Omental fat pad (tissue), 4 donors: ENCODE results near the gene ZNF227. TPM values are rescaled to one million over a fixed set of nuclear protein-coding genes. Genes with fewer than 3 reads are reported as not detected.
"Not testable (repeated sequence)": the region's sequence is repeated elsewhere in the genome, so short reads cannot be mapped to it uniquely, and the experiment has no call there.

ENCODE experiments used
- ATAC-seq: fragments of 150-250 bp; one replicate; pipeline ENCODE4 v1.9.1; 2016; ENCODE audit warnings: mild to moderate bottlenecking, moderate library complexity; ENCODE audit not compliant: low FRiP score
- DNase-seq: peaks from one replicate; pipeline ENCODE4 v3.0.0-alpha.2; 2019; ENCODE audit warnings: low spot score
- CTCF ChIP-seq, 3 donors: fragments of 450-650 bp; IDR thresholded peaks; one replicate each; pipeline ENCODE4 v1.5.1; 2016 to 2017; ENCODE audit warnings: antibody characterized with exemption in 3 of 3, mild to moderate bottlenecking in 3 of 3, moderate library complexity in 2 of 3
- total RNA-seq, 4 donors: library from RNA; depleted of rRNA; stranded (reverse); fragments of >200 nt; gene quantifications; one replicate each; pipeline ENCODE4 v1.1.0, GENCODE V29; 2016

ZNF227 gene
- total RNA-seq, 4 donors from 2014 or later = 6.6 to 17.7 (median 10.8) TPM

GRCh38 chr19:44207126-44207803, 5.1 kb upstream of the ZNF227 start:
- ATAC-seq = peak; percentile 84
- TF ChIP-seq CTCF (IDR thresholded peaks at IDR 0.05) = no peak
- peak; percentile 44 for DNase-seq

DNA sequence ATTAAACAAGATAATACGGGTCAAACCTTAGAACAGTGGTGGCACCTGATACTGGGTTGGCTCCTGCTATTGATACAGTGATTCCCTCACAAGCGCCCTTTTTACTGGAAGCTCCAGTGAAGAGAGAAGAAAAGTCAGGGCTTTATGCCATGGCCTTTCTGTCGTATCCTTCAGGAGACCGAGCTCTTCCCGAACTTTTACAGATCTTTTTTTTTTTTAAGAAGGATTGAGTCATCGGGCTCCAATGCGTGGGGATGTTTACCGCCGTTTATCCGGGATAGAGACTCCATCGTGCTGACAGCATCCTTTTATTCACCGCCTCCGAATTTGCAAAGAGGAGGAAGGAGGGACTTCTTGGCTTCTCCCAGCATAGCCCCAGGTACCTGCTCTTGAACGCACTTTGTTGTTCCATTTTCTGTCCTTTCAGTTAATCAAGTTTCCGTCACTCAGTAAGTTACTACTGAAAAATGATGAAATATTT, 574 bp downstream of the ZNF227 start:
- no peak for TF ChIP-seq CTCF (IDR thresholded peaks at IDR 0.05)
- DNase-seq = no peak
- peak; percentile 30 for ATAC-seq

DNA sequence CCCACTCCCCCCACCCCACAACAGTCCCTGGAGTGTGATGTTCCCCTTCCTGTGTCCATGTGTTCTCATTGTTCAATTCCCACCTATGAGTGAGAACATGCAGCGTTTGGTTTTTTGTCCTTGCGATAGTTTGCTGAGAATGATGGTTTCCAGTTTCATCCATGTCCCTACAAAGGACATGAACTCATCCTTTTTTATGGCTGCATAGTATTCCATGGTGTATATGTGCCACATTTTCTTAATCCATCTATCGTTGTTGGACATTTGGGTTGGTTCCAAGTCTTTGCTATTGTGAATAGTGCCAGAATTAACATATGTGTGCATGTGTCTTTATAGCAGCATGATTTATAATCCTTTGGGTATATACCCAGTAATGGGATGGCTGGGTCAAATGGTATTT, 7.6 kb downstream of the ZNF227 start:
- not testable (repeated sequence) for DNase-seq, ATAC-seq

DNA sequence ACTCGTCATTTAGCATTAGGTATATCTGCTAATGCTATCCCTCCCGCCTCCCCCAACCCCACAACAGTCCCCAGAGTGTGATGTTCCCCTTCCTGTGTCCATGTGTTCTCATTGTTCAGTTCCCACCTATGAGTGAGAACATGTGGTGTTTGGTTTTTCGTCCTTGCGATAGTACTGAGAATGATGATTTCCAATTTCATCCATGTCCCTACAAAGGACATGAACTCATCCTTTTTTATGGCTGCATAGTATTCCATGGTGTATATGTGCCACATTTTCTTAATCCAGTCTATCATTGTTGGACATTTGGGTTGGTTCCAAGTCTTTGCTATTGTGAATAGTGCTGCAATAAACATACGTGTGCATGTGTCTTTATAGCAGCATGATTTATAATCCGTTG, 8.4 kb downstream of the ZNF227 start:
- not testable (repeated sequence) for ATAC-seq, DNase-seq

- not testable (repeated sequence) for DNase-seq, ATAC-seq
Measured at GRCh38 chr19:44221291-44221690, 9.0 kb downstream of the ZNF227 start.

- ATAC-seq = no peak
- no peak for DNase-seq
- no peak for TF ChIP-seq CTCF (IDR thresholded peaks at IDR 0.05)
Measured at GRCh38 chr19:44228318-44228717, 16.0 kb downstream of the ZNF227 start.

DNA sequence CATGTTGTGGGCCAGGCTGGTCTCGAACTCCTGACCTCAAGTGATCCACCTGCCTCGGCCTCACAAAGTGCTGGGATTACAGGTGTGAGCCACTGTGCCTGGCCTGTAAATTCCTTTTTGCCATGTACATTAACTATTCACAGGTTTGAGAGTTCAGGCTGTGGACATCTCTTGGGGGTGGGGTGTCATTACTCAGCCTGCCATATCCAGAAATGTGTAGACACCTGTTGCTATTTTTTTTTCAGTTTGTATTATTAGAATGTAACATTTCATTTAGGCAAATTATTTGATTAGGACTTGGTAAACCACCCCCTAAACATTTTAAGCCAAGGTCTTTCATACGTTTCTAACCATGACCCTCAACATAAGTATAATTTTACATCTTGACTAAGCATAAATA, 20.5 kb downstream of the ZNF227 start:
- no peak for TF ChIP-seq CTCF (IDR thresholded peaks at IDR 0.05)
- no peak for ATAC-seq
- no peak for DNase-seq

DNA sequence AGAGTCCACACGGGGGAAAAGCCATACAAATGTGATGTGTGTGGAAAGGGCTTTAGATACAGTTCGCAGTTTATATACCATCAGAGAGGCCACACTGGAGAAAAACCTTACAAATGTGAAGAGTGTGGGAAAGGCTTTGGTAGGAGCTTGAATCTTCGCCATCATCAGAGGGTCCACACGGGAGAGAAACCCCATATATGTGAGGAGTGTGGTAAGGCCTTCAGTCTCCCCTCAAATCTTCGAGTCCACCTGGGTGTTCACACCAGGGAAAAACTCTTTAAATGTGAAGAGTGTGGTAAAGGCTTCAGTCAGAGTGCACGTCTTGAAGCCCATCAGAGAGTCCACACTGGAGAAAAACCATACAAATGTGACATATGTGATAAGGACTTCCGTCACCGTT, 24.1 kb downstream of the ZNF227 start:
- TF ChIP-seq CTCF (IDR thresholded peaks at IDR 0.05) = no peak
- DNase-seq (no peak), ATAC-seq (no peak)

DNA sequence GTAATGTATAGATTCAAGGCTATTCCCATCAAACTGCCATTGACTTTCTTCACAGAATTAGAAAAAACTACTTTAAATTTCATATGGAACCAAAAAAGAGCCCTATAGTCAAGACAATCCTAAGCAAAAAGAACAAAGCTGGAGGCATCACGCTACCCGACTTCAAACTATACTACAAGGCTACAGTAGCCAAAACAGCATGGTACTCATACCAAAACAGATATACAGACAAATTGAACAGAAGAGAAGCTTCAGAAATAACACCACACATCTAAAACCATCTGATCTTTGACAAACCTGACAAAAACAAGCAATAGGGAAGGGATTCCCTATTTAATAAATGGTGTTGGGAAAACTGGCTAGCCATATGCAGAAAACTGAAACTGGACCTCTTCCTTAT, 40.0 kb downstream of the ZNF227 start:
- not testable (repeated sequence) for ATAC-seq, DNase-seq

DNA sequence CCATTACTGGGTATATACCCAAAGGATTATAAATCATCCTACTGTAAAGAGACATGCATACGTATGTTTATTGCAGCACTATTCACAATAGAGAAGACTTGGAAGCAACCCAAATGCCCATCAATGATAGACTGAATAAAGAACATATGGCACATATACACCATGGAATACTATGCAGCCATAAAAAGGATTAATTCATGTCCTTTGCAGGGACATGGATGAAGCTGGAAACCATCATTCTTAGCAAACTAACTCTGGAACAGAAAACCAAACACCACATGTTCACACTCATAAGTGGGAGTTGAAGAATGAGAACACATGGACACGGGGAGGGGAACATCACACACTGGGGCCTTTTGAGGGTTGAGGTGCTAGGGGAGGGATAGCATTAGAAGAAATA, 41.1 kb downstream of the ZNF227 start:
- ATAC-seq, DNase-seq: not testable (repeated sequence)
